ENCODE measurements around the gene LYRM7.

The LYRM7 gene

GRCh38 chr5:131147258-131147657, 23.5 kb upstream of the LYRM7 start:
- H3K27ac ChIP-seq (ENCODE audit: extremely low read depth, low read depth, low read length): no peak overlapping the region
- no peaks in the 10 kb centered on the region for H3K9me3 ChIP-seq (ENCODE audit: control insufficient read depth, insufficient read depth, low read depth, low read length)
- ChIA-PET POLR2A (no interaction called here), CTCF (interaction anchor here (0.6 kb wide), 1 partner anchor 105 kb away, joined by 3 read pairs; no protein-coding TSS in a partner anchor)
- no peaks in the 10 kb centered on the region for H3K36me3 ChIP-seq (ENCODE audit: control insufficient read depth in 2 of 2, insufficient read depth in 1 of 2, low read length in 2 of 2)
- no peak for TF ChIP-seq KLF17 (tag by site-specific recombination; IDR thresholded peaks at IDR 0.05)
- TF ChIP-seq ZBTB21 (tag by site-specific recombination; IDR thresholded peaks at IDR 0.05): no peak
- TF ChIP-seq ZNF768 (tag by site-specific recombination; IDR thresholded peaks at IDR 0.05): no peak
- no peak for TF ChIP-seq ZNF341 (tag by site-specific recombination; IDR thresholded peaks at IDR 0.05; ENCODE audit: low read depth)
- no peak for TF ChIP-seq TSHZ1 (tag by site-specific recombination; IDR thresholded peaks at IDR 0.05; ENCODE audit: borderline replicate concordance)
- no peak for TF ChIP-seq SALL2 (tag by site-specific recombination; IDR thresholded peaks at IDR 0.05; ENCODE audit: borderline replicate concordance)
- no peaks in the 10 kb centered on the region for H3K4me1 ChIP-seq (ENCODE audit: control insufficient read depth, insufficient read depth, low read length)
- H3K4me3 ChIP-seq (ENCODE audit: low read depth, low read length): no peak overlapping the region

- H3K36me3 ChIP-seq (ENCODE audit: control insufficient read depth in 2 of 2, insufficient read depth in 1 of 2, low read length in 2 of 2): no peaks in the 10 kb centered on the region; a peak in 1 of 3 replicates
- ChIA-PET CTCF (interaction anchor here (0.7 kb wide), 1 partner anchor 663 kb away, joined by 4 read pairs; no protein-coding TSS in a partner anchor), POLR2A (interaction anchor here (0.7 kb wide), 1 partner anchor 36 kb away, joined by 8 read pairs; no protein-coding TSS in a partner anchor)
- TF ChIP-seq ZFP41 (tag by site-specific recombination; IDR thresholded peaks at IDR 0.05; ENCODE audit: borderline replicate concordance) (no peak), ZNF600 (tag by site-specific recombination; IDR thresholded peaks at IDR 0.05) (no peak)
- H3K4me3 ChIP-seq (ENCODE audit: low read depth, low read length): no peak overlapping the region
- H3K9me3 ChIP-seq (ENCODE audit: control insufficient read depth, insufficient read depth, low read depth, low read length): no peaks in the 10 kb centered on the region
- H3K27ac ChIP-seq (ENCODE audit: extremely low read depth, low read depth, low read length): no peak overlapping the region
- H3K4me1 ChIP-seq (ENCODE audit: control insufficient read depth, insufficient read depth, low read length): no peaks in the 10 kb centered on the region
These were observed 21.9 kb upstream of the LYRM7 start for GRCh38 chr5:131148835-131149234.

- ChIA-PET CTCF (no interaction called here), POLR2A (no interaction called here)
- no peak overlapping the region for H3K4me3 ChIP-seq (ENCODE audit: low read depth, low read length)
- no peak overlapping the region for H3K27ac ChIP-seq (ENCODE audit: extremely low read depth, low read depth, low read length)
- H3K36me3 ChIP-seq (ENCODE audit: control insufficient read depth in 2 of 2, insufficient read depth in 1 of 2, low read length in 2 of 2): no peaks in the 10 kb centered on the region; a peak in 1 of 3 replicates
- H3K9me3 ChIP-seq (ENCODE audit: control insufficient read depth, insufficient read depth, low read depth, low read length): no peaks in the 10 kb centered on the region
- no peaks in the 10 kb centered on the region for H3K4me1 ChIP-seq (ENCODE audit: control insufficient read depth, insufficient read depth, low read length)
- TF ChIP-seq KLF16 (tag by site-specific recombination; IDR thresholded peaks at IDR 0.05) (no peak), ZNF341 (tag by site-specific recombination; IDR thresholded peaks at IDR 0.05; ENCODE audit: low read depth) (no peak), ZNF670 (tag by site-specific recombination; IDR thresholded peaks at IDR 0.05; ENCODE audit: low read depth) (no peak), KLF9 (tag by site-specific recombination; IDR thresholded peaks at IDR 0.05; ENCODE audit: low read depth) (no peak), ZFHX2 (tag by site-specific recombination; conservative IDR thresholded peaks at IDR 0.05) (no peak), ZNF266 (tag by site-specific recombination; IDR thresholded peaks at IDR 0.05; ENCODE audit: low read depth) (no peak), KLF1 (tag by site-specific recombination; IDR thresholded peaks at IDR 0.05) (no peak), ZNF302 (tag by site-specific recombination; IDR thresholded peaks at IDR 0.05; ENCODE audit: low read depth) (no peak), WT1 (tag by site-specific recombination; IDR thresholded peaks at IDR 0.05) (no peak)
- TF ChIP-seq, protein P1, sequence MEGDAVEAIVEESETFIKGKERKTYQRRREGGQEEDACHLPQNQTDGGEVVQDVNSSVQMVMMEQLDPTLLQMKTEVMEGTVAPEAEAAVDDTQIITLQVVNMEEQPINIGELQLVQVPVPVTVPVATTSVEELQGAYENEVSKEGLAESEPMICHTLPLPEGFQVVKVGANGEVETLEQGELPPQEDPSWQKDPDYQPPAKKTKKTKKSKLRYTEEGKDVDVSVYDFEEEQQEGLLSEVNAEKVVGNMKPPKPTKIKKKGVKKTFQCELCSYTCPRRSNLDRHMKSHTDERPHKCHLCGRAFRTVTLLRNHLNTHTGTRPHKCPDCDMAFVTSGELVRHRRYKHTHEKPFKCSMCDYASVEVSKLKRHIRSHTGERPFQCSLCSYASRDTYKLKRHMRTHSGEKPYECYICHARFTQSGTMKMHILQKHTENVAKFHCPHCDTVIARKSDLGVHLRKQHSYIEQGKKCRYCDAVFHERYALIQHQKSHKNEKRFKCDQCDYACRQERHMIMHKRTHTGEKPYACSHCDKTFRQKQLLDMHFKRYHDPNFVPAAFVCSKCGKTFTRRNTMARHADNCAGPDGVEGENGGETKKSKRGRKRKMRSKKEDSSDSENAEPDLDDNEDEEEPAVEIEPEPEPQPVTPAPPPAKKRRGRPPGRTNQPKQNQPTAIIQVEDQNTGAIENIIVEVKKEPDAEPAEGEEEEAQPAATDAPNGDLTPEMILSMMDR (tag by site-specific recombination; IDR thresholded peaks at IDR 0.05): no peak
- TF ChIP-seq, protein P2, sequence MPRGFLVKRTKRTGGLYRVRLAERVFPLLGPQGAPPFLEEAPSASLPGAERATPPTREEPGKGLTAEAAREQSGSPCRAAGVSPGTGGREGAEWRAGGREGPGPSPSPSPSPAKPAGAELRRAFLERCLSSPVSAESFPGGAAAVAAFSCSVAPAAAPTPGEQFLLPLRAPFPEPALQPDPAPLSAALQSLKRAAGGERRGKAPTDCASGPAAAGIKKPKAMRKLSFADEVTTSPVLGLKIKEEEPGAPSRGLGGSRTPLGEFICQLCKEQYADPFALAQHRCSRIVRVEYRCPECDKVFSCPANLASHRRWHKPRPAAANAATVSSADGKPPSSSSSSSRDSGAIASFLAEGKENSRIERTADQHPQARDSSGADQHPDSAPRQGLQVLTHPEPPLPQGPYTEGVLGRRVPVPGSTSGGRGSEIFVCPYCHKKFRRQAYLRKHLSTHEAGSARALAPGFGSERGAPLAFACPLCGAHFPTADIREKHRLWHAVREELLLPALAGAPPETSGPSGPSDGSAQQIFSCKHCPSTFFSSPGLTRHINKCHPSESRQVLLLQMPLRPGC (tag by site-specific recombination; IDR thresholded peaks at IDR 0.05): no peak
- TF ChIP-seq, protein P3, sequence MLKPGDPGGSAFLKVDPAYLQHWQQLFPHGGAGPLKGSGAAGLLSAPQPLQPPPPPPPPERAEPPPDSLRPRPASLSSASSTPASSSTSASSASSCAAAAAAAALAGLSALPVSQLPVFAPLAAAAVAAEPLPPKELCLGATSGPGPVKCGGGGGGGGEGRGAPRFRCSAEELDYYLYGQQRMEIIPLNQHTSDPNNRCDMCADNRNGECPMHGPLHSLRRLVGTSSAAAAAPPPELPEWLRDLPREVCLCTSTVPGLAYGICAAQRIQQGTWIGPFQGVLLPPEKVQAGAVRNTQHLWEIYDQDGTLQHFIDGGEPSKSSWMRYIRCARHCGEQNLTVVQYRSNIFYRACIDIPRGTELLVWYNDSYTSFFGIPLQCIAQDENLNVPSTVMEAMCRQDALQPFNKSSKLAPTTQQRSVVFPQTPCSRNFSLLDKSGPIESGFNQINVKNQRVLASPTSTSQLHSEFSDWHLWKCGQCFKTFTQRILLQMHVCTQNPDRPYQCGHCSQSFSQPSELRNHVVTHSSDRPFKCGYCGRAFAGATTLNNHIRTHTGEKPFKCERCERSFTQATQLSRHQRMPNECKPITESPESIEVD (tag by site-specific recombination; IDR thresholded peaks at IDR 0.05): no peak
- TF ChIP-seq, protein P4, sequence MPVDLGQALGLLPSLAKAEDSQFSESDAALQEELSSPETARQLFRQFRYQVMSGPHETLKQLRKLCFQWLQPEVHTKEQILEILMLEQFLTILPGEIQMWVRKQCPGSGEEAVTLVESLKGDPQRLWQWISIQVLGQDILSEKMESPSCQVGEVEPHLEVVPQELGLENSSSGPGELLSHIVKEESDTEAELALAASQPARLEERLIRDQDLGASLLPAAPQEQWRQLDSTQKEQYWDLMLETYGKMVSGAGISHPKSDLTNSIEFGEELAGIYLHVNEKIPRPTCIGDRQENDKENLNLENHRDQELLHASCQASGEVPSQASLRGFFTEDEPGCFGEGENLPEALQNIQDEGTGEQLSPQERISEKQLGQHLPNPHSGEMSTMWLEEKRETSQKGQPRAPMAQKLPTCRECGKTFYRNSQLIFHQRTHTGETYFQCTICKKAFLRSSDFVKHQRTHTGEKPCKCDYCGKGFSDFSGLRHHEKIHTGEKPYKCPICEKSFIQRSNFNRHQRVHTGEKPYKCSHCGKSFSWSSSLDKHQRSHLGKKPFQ (tag by site-specific recombination; IDR thresholded peaks at IDR 0.05): no peak
These were observed 20.3 kb upstream of the LYRM7 start for GRCh38 chr5:131150408-131150807.
